ENCODE results near the gene TAF13.

The TAF13 gene

DNA sequence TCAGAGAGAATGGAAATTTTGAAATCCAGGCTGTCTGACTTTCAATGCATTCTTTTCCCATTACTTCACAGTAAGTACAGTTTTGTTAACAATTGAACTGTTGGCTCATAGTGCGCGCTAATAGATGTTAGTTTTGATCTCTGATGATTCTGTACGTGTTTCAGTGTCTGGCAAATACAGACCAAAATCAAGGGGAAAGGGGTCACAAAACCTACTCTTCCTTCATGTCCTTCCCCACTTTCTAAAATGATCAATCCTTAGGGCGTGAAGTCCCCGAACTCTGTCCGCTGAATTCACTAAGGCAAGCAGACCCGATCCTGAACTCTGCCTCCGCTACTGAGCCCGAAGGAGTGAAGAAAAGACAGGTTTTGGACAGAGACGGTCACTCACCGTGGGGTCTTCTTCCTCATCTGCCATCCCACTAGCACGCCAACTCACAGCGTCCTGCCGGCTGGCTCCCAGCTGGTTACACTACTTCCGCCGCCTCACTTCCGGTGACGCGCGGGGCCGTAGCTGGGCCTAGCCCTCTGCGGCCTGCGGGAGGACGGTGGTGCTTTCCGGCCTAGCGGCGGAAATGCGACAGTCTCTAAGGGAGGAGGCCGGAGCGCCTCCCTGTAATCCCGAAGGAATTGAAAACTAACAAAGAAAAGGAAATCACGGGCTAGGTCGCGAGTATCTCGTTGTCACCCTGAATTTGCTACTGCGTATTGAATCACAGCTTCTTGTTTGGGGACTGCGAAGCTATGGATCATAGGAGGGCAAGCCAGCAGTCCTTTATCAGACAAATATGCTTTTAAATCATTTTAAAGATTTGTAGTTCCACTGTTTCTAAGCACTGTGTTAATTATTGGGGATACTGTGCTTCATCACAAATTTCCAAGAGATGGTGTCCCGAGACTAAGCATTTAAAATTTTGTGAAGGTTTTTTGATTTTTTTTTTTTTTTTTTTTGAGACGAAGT is at the start of gene TAF13:
Gene TAF13 (minus strand): TSS at position 473 of the 960 bp plus-strand sequence. CDS start 56 bp downstream, at position 417.
- peak; percentile 95 for DNase-seq (ENCODE audit: low spot score)

GRCh38 chr1:109120356-109120755 is 44.6 kb upstream of the TAF13 start:
- DNase-seq (ENCODE audit: low spot score): no peak

DNA sequence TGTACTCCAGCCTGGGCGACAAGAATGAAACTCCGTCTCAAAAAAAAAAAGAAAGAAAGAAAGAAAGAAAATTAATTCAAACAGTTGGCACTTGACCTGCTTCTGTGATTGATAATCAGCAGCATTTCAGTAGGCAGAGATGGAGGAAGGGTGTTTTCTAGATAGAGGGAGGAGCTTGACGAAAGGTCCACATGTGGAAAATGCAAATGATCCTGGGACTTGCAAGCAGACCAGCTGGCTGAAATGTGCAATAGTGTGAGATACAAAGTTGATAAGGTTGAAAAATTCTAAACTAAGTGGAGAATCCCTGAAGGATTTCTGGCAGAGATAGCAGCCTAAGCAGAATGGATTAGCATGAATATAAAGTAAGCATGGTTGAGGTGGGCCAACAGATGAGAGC is 42.3 kb upstream of the TAF13 start:
- no peak for DNase-seq (ENCODE audit: low spot score)

DNA sequence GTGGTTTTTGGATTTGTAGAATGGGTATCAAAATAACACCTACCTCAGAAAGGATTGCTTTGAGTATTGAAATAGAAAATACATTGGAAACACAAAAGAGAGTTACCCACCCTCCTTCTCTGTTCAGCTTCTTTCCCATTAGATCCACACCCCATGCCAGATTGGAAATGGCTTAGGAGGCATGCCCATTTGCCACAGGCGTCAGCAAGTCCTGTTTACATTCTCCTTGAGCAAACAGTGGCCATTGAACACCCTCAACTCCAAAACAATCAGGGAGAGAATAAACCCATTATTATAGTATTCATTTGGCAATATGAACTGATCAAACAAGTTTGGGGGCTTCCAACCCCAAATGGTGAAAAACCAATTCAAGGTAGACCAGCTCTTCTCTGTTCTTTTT is 40.5 kb upstream of the TAF13 start:
- DNase-seq (ENCODE audit: low spot score): no peak

- no peak for DNase-seq (ENCODE audit: low spot score)
These were observed 39.9 kb upstream of the TAF13 start for GRCh38 chr1:109115685-109116084.

DNA sequence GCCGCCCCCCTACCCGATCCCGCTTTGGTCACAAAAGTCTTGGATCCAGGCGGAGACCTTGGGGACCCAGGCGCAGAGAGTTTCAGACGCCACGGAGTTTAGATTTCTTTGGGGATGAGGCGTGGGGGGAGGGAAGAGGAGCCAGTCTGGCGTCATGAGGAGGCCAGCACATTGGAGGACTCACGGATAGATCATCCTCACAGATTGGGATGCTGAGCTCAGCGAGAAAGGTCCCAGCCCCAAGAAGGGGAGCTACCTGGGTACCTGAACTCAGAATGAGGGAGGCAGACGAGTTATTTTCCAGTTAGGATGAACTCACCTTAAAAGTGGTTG is 38.5 kb upstream of the TAF13 start:
- no peak for DNase-seq (ENCODE audit: low spot score)

GRCh38 chr1:109113590-109114341 is 38.0 kb upstream of the TAF13 start, which contains the start of gene ELAPOR1:
Gene ELAPOR1 (plus strand): TSS chr1:109114115. CDS start chr1:109114184, 69 bp downstream.
- DNase-seq (ENCODE audit: low spot score): no peak

DNA sequence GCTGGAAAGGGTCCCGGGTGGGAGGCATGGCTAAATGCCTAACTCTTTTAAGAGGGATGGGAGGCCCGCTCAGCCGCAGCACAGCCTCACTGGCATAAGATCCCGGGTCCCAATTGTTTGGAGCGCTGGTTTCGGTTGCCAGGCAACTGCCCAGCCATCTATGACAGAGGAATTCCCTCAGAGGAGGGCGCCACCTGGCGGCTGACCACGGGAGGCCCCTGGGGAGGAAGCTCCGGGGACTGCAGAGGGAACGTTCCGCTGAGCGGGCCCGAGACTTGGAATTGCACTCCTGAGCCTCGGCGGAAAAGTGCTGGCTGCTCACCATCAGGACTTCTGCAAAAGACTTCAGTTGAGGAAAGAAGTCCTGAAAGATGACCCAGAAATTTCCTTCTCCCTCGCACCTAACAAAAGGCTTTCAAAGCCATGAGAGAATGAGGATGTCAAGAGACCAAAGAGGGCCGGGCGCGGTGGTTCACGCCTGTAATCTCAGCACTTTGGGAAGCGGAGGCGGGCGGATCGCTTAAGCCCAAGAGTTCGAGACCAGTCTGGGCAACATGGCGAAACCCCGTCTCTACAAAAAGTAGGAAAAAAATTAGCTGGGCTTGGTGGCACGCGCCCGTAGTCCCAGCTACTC is 37.0 kb upstream of the TAF13 start:
- peak; percentile 93 for DNase-seq (ENCODE audit: low spot score)

GRCh38 chr1:109112056-109112651 is 36.4 kb upstream of the TAF13 start:
- peak; percentile 31 for DNase-seq (ENCODE audit: low spot score)

DNA sequence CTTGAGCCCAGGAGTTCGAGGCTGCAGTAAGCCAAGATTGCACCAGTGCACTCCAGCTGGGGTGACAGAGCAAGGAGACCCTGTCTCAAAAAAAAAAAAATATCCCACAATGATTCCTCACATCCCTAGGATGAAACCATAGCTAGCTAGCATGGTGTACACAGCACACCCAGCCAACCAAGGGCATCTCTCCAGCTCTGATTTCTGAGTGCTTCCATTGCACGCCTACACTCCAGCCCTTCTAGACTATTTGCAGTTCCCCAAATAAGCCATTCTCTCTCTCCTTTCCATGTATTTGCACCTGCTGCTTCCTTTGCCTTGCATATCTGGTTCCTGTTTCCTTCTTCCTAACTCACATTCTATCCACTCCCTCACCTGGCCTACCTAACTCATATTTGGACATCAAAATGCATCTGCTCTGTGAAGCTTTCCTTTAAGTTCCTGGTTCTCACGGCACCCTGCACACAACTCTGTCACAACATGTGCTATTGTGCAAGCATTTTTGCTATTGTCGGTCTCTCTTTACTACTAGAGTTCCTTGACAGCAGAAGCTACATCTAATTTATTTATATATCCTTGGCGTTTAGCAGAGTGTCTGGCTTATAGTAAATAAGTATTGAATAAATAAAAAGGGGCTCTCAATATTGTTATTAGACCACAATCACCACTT is 35.7 kb upstream of the TAF13 start:
- DNase-seq (ENCODE audit: low spot score): no peak

- DNase-seq (ENCODE audit: low spot score): no peak
These were observed 34.1 kb upstream of the TAF13 start for GRCh38 chr1:109109906-109110305.

GRCh38 chr1:109107785-109108184 is 32.0 kb upstream of the TAF13 start:
- DNase-seq (ENCODE audit: low spot score): no peak

DNA sequence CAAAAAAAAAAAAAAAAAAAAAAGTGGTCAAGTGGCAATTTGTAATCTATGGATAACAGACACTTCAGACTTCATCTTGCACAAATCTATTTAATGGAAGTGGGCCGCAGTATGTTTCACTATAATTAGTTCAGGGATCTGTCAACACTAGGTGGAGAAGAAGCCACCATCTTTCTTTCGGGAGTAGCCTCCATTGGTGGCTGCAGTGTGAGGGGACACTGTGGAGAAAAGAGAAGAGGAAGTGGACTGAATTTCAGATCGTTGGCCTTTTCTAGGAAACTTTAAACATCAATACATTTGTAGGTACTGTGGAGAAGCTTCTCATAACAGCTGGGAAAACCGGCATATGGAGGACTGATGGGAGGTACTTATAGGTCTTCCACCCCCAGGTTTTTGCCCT is 30.1 kb upstream of the TAF13 start:
- DNase-seq (ENCODE audit: low spot score): no peak

- DNase-seq (ENCODE audit: low spot score): no peak
These were observed 28.8 kb upstream of the TAF13 start for GRCh38 chr1:109104364-109105151.

DNA sequence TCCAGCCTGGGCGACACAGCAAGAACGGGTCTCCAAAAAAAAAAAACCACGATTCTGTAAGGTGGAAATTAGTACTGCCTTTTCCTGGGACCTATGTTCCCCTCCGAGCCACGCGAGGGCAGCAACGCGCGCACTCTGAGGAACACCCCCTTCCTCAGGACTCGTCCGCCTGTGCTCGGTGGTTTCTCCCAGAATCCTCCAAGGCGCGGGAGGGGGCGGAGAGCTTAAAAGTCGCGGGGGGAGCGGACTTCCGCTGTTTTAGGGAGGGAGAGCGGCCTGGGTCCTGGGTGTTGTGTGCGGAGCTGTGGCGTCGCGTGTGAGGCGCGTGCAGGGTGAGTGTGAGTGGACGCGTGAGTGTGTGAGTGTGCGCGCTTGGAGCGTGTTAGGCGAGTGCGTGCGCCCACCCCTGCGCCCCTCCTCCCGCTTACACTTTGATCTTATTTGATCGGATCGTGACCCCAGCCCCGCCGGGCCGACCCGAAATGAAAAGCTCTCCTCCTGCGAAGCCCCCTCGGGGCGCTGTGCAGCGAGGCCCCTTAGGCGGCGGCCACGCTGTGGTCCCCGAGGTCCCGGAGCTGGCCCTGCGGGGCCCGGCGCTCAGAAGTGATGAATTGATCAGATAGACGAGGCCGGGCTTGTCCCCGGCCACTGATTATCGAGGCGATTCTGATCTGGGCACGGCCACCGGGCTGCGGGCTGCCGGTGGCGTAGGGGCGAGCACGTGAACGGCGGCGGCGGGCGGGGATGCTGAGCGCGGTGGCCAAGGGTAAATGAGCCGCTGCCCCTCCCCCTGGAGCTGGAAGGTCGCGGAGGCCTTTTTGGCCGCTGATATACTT is 24.4 kb upstream of the TAF13 start:
- peak; percentile 95 for DNase-seq (ENCODE audit: low spot score)

GRCh38 chr1:109096120-109096519 is 20.3 kb upstream of the TAF13 start:
- DNase-seq (ENCODE audit: low spot score): no peak

GRCh38 chr1:109095631-109096030 is 19.8 kb upstream of the TAF13 start:
- no peak for DNase-seq (ENCODE audit: low spot score)

GRCh38 chr1:109094871-109095270 is 19.1 kb upstream of the TAF13 start:
- no peak for DNase-seq (ENCODE audit: low spot score)

- peak; percentile 63 for DNase-seq (ENCODE audit: low spot score)
These were observed 18.6 kb upstream of the TAF13 start for GRCh38 chr1:109094377-109094803.

- no peak for DNase-seq (ENCODE audit: low spot score)
These were observed 16.0 kb upstream of the TAF13 start for GRCh38 chr1:109091839-109092193.
